ENCODE results near the gene POLR1C. TPM values are rescaled to one million over a fixed set of nuclear protein-coding genes. Genes with fewer than 3 reads are reported as not detected.

Gene POLR1C
- total RNA-seq, 1 donor from 2014 or later: 45.4 TPM

DNA sequence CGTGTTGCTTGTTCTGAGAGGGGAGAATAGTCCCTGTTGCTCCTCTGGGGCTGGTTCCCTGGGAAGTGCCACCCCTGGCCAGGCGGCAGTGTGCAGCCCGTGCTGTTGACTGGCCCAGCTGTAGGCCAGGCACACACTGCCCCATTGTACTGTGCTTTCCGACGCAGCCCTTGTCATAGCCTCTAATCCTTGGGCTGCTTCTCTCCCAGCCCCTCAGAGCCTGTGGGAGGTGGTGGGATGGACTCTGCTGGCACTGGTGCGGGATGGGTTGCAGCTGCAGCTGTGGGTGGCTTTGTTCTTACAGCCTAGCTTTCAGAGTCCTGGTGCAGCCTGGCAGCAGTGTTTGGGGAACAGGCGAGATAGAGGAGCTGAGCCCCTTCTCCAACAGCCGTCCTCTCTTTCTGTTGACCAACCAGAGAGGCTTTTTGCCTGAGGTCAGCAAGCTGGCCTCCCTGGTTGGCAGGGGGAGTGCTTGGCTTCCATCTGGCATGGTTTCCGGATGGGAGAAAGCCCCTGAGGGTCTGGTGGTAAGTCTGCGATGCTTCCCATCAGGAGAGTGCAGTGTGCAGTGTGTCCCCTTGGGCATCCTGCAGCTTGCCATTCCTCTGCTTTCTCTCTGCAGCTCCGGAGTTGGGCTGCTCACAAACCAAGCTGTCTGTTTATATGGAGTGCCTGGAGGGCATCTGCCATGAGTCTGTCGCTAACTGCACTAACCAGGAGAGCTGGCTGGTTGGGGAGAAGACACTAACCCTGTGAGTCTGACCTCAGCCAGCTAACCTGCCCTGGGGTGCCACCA, 27.4 kb upstream of the POLR1C start:
- H3K36me3 Mint-ChIP-seq (ENCODE audit: insufficient read depth): peaks cover 4% of the 10 kb centered on the region
- no peaks in the 10 kb centered on the region for H3K27me3 Mint-ChIP-seq
- no peaks in the 10 kb centered on the region for H3K9me3 Mint-ChIP-seq (ENCODE audit: low read depth)
- no peak overlapping the region for H3K4me3 Mint-ChIP-seq (ENCODE audit: low read depth)
- TF ChIP-seq, protein P1, sequence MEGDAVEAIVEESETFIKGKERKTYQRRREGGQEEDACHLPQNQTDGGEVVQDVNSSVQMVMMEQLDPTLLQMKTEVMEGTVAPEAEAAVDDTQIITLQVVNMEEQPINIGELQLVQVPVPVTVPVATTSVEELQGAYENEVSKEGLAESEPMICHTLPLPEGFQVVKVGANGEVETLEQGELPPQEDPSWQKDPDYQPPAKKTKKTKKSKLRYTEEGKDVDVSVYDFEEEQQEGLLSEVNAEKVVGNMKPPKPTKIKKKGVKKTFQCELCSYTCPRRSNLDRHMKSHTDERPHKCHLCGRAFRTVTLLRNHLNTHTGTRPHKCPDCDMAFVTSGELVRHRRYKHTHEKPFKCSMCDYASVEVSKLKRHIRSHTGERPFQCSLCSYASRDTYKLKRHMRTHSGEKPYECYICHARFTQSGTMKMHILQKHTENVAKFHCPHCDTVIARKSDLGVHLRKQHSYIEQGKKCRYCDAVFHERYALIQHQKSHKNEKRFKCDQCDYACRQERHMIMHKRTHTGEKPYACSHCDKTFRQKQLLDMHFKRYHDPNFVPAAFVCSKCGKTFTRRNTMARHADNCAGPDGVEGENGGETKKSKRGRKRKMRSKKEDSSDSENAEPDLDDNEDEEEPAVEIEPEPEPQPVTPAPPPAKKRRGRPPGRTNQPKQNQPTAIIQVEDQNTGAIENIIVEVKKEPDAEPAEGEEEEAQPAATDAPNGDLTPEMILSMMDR (IDR thresholded peaks at IDR 0.05; ENCODE audit: unreplicated experiment): no peak
- no peak for DNase-seq (ENCODE audit: low spot score, unreplicated experiment)
- peaks cover 2% of the 10 kb centered on the region for H3K4me1 Mint-ChIP-seq (ENCODE audit: low read depth)
- H3K27ac Mint-ChIP-seq: no peak overlapping the region

DNA sequence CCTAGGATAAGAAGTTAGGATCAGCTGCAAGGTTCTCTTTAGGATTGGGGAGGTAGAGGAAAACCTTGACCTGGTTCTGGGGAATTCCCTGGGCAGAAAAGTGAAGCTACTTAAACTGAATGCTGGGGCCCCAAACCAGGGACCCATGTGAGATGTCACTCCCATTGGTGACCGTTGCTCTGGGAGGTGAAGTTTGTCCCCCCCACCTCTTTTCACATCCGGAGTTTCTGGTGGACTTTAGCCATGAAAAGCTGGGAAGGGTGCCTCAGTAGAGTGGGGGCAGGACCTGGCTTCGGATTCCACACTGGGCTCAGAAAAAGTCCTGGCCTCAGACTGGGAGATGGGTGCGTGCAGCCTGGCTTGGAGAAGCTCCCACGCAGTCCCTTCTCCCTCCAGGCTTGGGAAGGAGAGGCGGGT, 26.4 kb upstream of the POLR1C start:
- Mint-ChIP-seq H3K9me3 (ENCODE audit: low read depth) (no peaks in the 10 kb centered on the region), H3K4me3 (ENCODE audit: low read depth) (no peak overlapping the region), H3K27me3 (no peaks in the 10 kb centered on the region), H3K27ac (no peak overlapping the region), H3K36me3 (ENCODE audit: insufficient read depth) (peaks cover 4% of the 10 kb centered on the region), H3K4me1 (ENCODE audit: low read depth) (peaks cover 2% of the 10 kb centered on the region)
- TF ChIP-seq, protein P1 (IDR thresholded peaks at IDR 0.05; ENCODE audit: unreplicated experiment): no peak
- no peak for DNase-seq (ENCODE audit: low spot score, unreplicated experiment)

DNA sequence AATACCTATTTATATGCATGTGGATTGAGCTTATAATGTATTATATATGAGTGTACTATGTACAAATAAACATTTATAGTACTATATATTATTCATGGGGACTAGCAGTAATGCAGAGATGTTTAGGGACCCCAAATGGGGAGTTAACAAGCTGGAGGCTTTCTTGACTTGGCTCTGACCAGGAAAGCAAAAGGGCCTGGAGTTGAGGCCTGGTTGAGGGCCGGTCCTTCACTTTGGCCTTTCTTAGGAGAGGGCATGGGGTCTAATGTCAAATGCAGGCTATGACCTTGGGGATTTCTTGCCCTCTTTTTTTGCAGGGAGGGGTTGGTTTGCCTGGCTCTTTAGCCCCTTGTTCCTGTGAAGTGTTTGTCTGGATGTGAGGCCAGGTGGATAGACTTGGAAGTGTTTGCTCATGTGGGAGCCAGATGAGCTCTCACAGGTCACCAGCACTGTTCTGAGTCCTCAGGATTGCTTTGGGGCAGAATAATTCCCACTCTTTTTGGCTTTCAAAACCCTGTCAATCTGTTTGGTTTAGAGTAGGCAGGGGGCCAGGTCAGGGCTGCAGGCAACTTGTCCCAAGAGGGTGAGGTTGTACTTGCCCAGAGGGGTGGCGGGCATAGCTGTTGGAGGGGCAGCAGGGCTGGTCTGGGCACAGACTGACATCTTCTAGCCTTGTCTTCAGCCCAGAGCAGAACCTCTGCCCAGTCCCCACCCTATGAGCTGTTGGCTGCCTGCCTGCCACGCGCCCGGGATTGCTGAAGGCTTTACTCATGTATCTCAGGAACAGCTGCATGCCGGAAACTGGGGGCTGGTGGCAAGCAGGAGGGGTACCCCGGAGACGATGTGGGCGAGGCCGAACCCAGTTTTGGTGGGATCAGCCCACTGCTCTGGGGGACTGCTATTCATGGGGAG, 24.9 kb upstream of the POLR1C start:
- Mint-ChIP-seq H3K27me3 (no peaks in the 10 kb centered on the region), H3K9me3 (ENCODE audit: low read depth) (no peaks in the 10 kb centered on the region), H3K36me3 (ENCODE audit: insufficient read depth) (peaks cover 2% of the 10 kb centered on the region), H3K27ac (no peak overlapping the region), H3K4me3 (ENCODE audit: low read depth) (no peak overlapping the region), H3K4me1 (ENCODE audit: low read depth) (peaks cover 3% of the 10 kb centered on the region)
- TF ChIP-seq, protein P1 (IDR thresholded peaks at IDR 0.05; ENCODE audit: unreplicated experiment): no peak
- no peak for DNase-seq (ENCODE audit: low spot score, unreplicated experiment)

DNA sequence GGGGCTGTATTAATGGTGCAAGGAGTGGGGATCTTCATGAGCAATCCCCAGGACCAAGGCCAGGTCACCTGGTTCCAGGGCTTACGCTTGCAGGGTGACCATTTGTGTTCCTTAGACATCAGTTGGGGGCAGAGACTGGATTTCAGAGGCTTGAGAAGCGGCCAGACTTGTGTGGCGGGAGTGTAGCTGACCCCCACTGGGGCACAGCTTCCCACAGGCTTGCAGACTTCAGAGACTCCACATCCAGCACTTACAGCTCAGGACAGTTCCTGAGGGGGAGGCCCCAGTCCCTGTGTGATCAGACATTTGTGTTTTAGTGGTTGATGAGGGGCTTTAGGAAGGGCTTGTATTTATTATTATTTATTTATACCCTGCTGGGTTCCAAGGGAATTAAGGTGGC, 24.2 kb upstream of the POLR1C start:
- H3K9me3 Mint-ChIP-seq (ENCODE audit: low read depth): no peaks in the 10 kb centered on the region
- H3K4me3 Mint-ChIP-seq (ENCODE audit: low read depth): no peak overlapping the region
- TF ChIP-seq, protein P1 (IDR thresholded peaks at IDR 0.05; ENCODE audit: unreplicated experiment): no peak
- H3K27ac Mint-ChIP-seq: no peak overlapping the region
- no peak for DNase-seq (ENCODE audit: low spot score, unreplicated experiment)
- H3K36me3 Mint-ChIP-seq (ENCODE audit: insufficient read depth): peaks cover 2% of the 10 kb centered on the region
- H3K4me1 Mint-ChIP-seq (ENCODE audit: low read depth): peaks cover 3% of the 10 kb centered on the region
- H3K27me3 Mint-ChIP-seq: no peaks in the 10 kb centered on the region

DNA sequence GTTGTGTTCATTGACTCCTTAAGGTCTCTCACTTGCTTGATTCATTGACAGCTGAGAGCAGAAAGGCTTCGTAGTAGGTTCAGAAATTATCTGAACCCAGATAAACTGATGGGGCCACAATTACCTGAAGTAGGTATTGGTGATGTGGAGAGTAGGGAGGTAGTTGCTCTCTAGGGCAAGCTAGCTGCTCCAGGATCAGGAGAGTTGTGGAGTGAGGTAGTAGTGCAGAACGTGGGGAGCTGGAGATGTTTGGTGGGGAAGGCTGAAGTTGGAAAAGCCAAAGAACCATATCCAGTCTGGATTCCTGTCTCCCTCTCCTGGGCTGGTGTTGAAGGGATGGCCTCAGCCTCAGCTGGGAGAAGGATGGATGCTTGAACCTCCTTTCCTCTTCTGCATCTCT, 23.7 kb upstream of the POLR1C start:
- H3K27ac Mint-ChIP-seq: no peak overlapping the region
- H3K4me3 Mint-ChIP-seq (ENCODE audit: low read depth): no peak overlapping the region
- H3K27me3 Mint-ChIP-seq: no peaks in the 10 kb centered on the region
- H3K9me3 Mint-ChIP-seq (ENCODE audit: low read depth): no peaks in the 10 kb centered on the region
- H3K4me1 Mint-ChIP-seq (ENCODE audit: low read depth): peaks cover 3% of the 10 kb centered on the region
- H3K36me3 Mint-ChIP-seq (ENCODE audit: insufficient read depth): peaks cover 2% of the 10 kb centered on the region
- DNase-seq (ENCODE audit: low spot score, unreplicated experiment): no peak
- TF ChIP-seq, protein P1 (IDR thresholded peaks at IDR 0.05; ENCODE audit: unreplicated experiment): no peak

Measured in progenitor cell of endocrine pancreas (in vitro differentiated cells).